Measurements from ENCODE around the gene BCDIN3D. TPM values are rescaled to one million over a fixed set of nuclear protein-coding genes. Genes with fewer than 3 reads are reported as not detected.
A peak's percentile ranks its signal among the peaks of the same experiment; 100 is the strongest.
"Not testable (repeated sequence)": the region's sequence is repeated elsewhere in the genome, so short reads cannot be mapped to it uniquely, and the experiment has no call there.

BCDIN3D gene
- total RNA-seq, 2 donors from 2014 or later = 2.7 to 4.7 TPM

- intact Hi-C loops (cut with DNase I, micrococcal nuclease); ATAC-seq; DNase-seq: not testable (repeated sequence)
These were observed 36.2 kb upstream of the BCDIN3D start for GRCh38 chr12:49879065-49879464.

DNA sequence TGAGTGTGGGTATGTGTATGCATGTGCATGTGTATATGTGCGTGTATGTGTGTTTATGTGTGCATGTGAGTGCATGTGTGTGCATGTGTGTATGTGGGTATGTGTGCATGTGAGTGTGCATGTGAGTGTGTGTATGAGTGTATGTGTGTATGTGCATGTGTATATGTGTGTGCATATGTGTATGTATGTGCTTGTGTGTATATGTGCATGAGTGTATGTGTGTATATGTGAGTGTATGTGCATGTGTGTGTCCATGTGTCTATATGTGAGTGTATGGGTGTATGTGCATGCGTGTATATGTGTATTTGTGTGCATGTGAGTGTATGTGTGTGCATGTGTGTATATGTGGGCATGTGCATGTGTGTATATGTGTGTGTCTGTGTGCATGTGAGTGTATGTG lies 35.1 kb upstream of the BCDIN3D start:
- intact Hi-C loops (cut with DNase I, micrococcal nuclease) = no loop called here
- no peak for ATAC-seq
- DNase-seq = no peak

GRCh38 chr12:49877066-49877465 lies 34.2 kb upstream of the BCDIN3D start:
- intact Hi-C loops (cut with DNase I, micrococcal nuclease) = no loop called here
- peak in 1 of 2 donors; percentile 6 for DNase-seq
- no peak for ATAC-seq

- ATAC-seq = no peak
- intact Hi-C loops (cut with DNase I, micrococcal nuclease) = no loop called here
- no peak for DNase-seq
These were observed 33.2 kb upstream of the BCDIN3D start for GRCh38 chr12:49876070-49876469.

DNA sequence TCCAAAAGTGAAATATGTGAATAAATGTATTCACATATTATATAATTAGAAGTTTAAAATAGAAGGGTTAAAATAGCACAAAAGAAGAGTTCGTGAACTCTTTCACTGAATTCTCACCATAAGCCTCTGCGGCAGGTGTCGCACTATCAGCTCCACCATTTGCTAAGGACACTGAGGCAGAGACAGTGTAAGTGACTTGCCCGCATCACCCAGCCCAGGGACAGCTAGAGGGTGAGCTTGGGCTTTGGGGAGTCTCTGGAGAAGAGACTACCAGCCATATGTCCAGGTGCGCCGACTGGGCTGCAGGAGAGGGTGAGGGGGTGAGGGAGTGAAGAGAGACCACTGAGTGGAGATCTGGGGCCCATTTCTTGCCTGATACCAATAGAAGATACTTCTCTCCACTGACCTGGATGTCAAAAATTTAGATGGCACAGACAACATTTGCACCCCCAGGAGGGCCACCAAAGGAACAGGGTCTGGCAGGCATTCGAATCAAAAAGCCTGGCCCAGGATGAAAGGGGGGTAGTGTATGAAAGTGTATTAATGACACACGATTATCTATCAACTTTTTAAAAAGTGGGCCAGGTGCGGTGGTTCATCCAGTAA lies 32.3 kb upstream of the BCDIN3D start:
- no peak for ATAC-seq
- peak in 1 of 2 donors; percentile 9 for DNase-seq
- intact Hi-C loops (cut with DNase I, micrococcal nuclease) = no loop called here

DNA sequence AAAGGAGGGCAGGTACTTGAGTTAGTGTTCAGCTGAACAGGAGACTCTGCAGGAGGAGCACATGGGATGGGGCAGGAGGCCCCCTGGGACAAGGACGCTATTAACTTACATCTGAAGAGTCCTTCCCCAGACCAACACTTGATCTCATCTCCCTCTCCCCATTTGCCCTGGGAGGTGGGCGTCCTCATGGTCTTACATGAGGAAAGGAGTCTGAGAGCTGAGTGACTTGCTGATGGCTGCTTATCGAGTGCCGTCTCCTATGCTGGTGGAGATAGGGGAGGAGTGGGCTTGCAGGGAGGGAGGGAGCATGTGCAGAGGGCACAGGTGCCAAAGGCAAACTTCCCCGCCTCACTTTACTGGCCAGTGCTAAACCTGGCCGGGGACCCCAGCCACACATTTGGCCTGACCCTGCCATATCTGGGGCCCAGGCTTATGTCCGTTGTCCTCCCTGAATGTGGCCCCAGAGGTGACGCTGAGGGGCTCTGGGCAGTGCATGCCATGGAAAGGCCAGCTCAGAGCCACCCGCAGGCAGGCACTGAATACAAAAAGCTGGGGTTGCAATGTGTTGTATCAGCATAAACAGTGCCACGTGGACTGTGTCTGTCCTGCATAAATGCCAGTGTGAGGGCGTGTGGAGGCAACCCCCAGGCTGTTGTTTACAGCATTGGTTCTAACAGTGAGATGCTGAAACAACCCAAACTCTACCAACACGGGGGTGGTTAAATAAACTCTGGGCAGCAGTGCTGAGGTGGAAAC lies 31.4 kb upstream of the BCDIN3D start:
- ATAC-seq (no peak), DNase-seq (peak in 1 of 2 donors; percentile 8)
- intact Hi-C loops (cut with DNase I, micrococcal nuclease) = no loop called here

- no peak for ATAC-seq
- intact Hi-C loops (cut with DNase I, micrococcal nuclease) = no loop called here
- DNase-seq = no peak
These were observed 30.5 kb upstream of the BCDIN3D start for GRCh38 chr12:49873361-49873934.

DNA sequence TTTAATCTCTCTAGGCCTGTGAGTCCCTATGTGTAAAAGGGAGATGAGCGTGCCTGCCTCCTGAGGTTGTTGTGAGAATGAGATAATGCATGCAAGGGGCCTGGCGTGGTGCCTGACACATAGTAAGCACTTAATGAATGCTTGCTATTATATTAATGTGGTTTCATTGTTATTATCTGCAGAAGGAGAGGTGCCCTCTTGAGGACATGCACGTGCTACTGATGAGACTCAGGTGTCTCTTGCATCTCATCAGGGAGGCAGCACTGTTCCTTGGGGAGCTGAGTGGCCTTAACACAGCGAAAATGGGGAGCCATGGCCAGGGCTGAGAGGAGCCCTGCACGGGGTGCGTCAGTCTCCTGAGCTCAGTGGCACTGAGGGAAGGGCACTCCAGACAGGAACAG lies 29.9 kb upstream of the BCDIN3D start:
- no peak for DNase-seq
- intact Hi-C loops (cut with DNase I, micrococcal nuclease) = no loop called here
- ATAC-seq = no peak

DNA sequence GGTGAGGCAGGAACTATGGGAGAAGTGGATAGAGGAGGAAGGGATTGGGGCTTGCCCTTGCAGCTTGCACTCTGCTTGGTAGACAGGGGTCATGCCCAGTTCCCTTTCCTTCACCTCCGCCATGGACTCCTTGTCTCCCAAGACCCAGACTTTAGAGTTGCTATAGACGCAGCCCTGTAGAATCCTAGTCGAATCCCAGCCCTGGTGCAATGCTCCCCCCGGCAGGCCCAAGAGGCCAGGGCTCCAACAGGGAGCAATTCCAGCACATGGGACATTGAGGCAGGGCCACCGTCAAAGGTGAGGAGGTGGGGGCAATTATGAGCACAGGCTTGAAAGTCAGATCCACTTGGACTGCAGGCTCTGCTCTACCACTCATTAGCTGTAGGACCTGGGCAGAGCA lies 29.5 kb upstream of the BCDIN3D start:
- intact Hi-C loops (cut with DNase I, micrococcal nuclease) = no loop called here
- no peak for ATAC-seq
- DNase-seq = no peak

- intact Hi-C loops (cut with DNase I, micrococcal nuclease) = not testable (repeated sequence)
These were observed 28.9 kb upstream of the BCDIN3D start for GRCh38 chr12:49871811-49872251.

GRCh38 chr12:49871263-49871561 lies 28.3 kb upstream of the BCDIN3D start:
- DNase-seq (no peak), ATAC-seq (no peak)
- intact Hi-C loops (cut with DNase I, micrococcal nuclease) = no loop called here

More at GRCh38 chr12:49871811-49872251, 28.9 kb upstream of the BCDIN3D start:
- ATAC-seq, DNase-seq: not testable (repeated sequence)

GRCh38 chr12:49870501-49871262 lies 27.8 kb upstream of the BCDIN3D start:
- ATAC-seq (no peak), DNase-seq (no peak)
- intact Hi-C loops (cut with DNase I, micrococcal nuclease) = no loop called here

DNA sequence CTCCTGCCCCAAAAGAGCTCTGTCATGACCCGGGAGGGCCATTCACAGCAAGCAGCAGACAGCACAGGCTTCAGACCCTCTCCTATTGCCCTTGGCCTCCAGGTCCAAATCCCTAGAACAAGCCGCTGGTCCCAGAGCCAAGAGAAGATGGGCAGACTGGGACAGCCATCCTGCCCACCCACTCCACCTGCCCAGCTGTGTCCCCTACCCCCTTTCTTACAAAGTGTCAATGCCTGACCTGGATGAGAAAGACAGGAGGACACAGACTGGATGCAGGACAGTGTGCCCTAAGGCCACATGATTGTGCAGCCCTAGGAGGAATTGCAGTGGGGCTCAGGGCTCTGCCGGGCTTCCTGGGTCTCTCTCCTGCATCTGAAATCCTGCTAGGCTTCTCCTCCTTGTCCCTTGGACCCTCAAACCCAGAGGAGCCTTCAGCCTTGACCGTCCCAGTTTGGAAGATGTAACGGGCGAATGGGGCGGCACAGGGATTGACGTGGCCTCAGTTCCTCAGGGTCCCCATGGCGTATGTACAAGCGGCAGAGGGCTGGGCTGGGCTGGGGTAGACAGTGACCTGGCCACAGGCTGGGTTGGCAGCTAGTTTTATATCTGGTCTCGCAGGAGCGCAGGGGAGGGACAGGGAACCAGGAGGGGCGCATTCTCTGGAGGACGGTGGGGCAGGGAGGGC lies 27.1 kb upstream of the BCDIN3D start:
- DNase-seq = no peak
- no peak for ATAC-seq
- intact Hi-C loops (cut with DNase I, micrococcal nuclease) = loop anchor here in 1 of 2 donors (5.0 kb wide), 1 partner anchor 77 kb away; no protein-coding TSS in a partner anchor

- DNase-seq = peak; percentile 47 to 73
- ATAC-seq = peak; percentile 31
- intact Hi-C loops (cut with DNase I, micrococcal nuclease) = loop anchor here in 1 of 2 donors (5.0 kb wide), 1 partner anchor 78 kb away; no protein-coding TSS in a partner anchor
These were observed 26.3 kb upstream of the BCDIN3D start for GRCh38 chr12:49868952-49869815.

GRCh38 chr12:49868449-49868848 lies 25.5 kb upstream of the BCDIN3D start:
- no peak for ATAC-seq
- DNase-seq = no peak
- intact Hi-C loops (cut with DNase I, micrococcal nuclease) = loop anchor here in 1 of 2 donors (5.0 kb wide), 1 partner anchor 79 kb away; no protein-coding TSS in a partner anchor

DNA sequence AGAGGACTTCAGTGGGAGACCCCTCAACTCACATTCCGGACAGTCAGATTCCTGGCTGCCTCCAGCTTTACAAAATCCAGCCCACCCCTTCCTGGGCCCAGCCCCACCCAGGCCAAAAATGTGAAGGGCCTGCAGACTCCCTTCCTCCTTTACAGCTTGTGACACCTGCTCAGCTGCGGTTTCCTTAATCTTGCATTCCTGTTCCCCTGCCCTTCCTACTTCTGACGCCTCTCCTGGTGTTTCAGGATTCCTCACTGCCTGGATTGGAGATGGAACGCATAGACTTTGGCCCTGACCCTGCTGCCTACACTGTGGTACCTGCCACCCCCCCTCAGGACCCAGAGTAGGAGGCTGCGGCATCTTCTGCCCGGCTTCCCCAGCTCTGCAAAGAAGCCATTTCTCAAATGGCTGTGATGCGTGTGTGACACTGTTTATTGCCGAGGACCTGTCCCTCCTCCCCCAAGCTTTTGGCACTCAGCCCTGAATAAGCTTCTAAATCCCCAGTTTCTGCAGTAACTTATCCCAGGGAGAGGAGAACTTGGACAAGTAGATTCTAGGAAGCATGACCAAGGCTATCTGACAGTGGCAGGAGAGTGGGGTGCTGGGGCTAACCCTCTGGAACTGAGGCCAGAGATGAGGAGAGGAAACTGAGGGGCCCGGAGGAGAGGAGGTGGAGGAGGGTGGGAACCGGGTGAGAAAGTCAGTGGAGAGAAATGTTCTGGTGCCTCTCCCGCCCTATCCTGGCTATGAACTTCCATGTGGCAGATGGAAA lies 24.9 kb upstream of the BCDIN3D start:
- ATAC-seq = peak; percentile 31
- DNase-seq = no peak
- intact Hi-C loops (cut with DNase I, micrococcal nuclease) = loop anchor here in 1 of 2 donors (5.0 kb wide), 1 partner anchor 80 kb away; no protein-coding TSS in a partner anchor
